GM21619 (cell line): Measurements from ENCODE around the gene ANKRD53.
"Not testable (repeated sequence)": the region's sequence is repeated elsewhere in the genome, so short reads cannot be mapped to it uniquely, and the experiment has no call there.

Source experiments
- ATAC-seq: cut with Tn5 transposase; IDR thresholded peaks from one replicate; pipeline ENCODE4 v1.9.1; 2021; ENCODE audit not compliant: unreplicated experiment

ANKRD53 gene

GRCh38 chr2:70988726-70989648, 10.6 kb downstream of the ANKRD53 start:
- ATAC-seq, result no peak

- no peak for ATAC-seq
These were observed 11.8 kb downstream of the ANKRD53 start for GRCh38 chr2:70990216-70990615.

- ATAC-seq, result no peak
These were observed 12.7 kb downstream of the ANKRD53 start for GRCh38 chr2:70991142-70991541.

- no peak for ATAC-seq
These were observed 13.3 kb downstream of the ANKRD53 start for GRCh38 chr2:70991742-70992141.

- ATAC-seq, result no peak
These were observed 14.8 kb downstream of the ANKRD53 start for GRCh38 chr2:70992945-70993853.

GRCh38 chr2:70994009-70994698, 15.7 kb downstream of the ANKRD53 start:
- ATAC-seq, result peak; percentile 18

GRCh38 chr2:70994699-70995425, 16.4 kb downstream of the ANKRD53 start, which contains the start of gene TEX261:
Gene TEX261 (minus strand): TSS chr2:70994873. CDS start chr2:70994757, 116 bp downstream.
- ATAC-seq, result peak; percentile 97

- peak; percentile 43 for ATAC-seq
These were observed 16.9 kb downstream of the ANKRD53 start for GRCh38 chr2:70995426-70995729.

GRCh38 chr2:70998885-70999284, 20.5 kb downstream of the ANKRD53 start:
- ATAC-seq, result not testable (repeated sequence)

GRCh38 chr2:70999362-70999761, 20.9 kb downstream of the ANKRD53 start:
- ATAC-seq, result no peak

GRCh38 chr2:70999931-71000330, 21.5 kb downstream of the ANKRD53 start:
- ATAC-seq, result not testable (repeated sequence)

GRCh38 chr2:71000780-71001591, 22.6 kb downstream of the ANKRD53 start:
- peak; percentile 97 for ATAC-seq

- no peak for ATAC-seq
These were observed 23.1 kb downstream of the ANKRD53 start for GRCh38 chr2:71001592-71001927.

- no peak for ATAC-seq
These were observed 23.6 kb downstream of the ANKRD53 start for GRCh38 chr2:71001981-71002570.

- no peak for ATAC-seq
These were observed 25.0 kb downstream of the ANKRD53 start for GRCh38 chr2:71003396-71003795.

- ATAC-seq, result no peak
These were observed 25.7 kb downstream of the ANKRD53 start for GRCh38 chr2:71003966-71004755.

GRCh38 chr2:71004857-71005256, 26.4 kb downstream of the ANKRD53 start:
- no peak for ATAC-seq
